GM18508 (cell line): Measurements from ENCODE around the gene MEF2C.

Source experiments
- ATAC-seq: cut with Tn5 transposase; IDR thresholded peaks from one replicate; pipeline ENCODE4 v1.9.1; 2021; ENCODE audit warnings: moderate number of reproducible peaks; ENCODE audit not compliant: insufficient read depth, unreplicated experiment

Gene MEF2C

GRCh38 chr5:88732862-88733261 is 150.1 kb downstream of the MEF2C start:
- no peak for ATAC-seq

- ATAC-seq = peak; percentile 47
Observed at GRCh38 chr5:88732181-88732633, 150.8 kb downstream of the MEF2C start.

- ATAC-seq = no peak
Observed at GRCh38 chr5:88729829-88730182, 153.2 kb downstream of the MEF2C start.

GRCh38 chr5:88729084-88729828 is 153.7 kb downstream of the MEF2C start:
- ATAC-seq = peak; percentile 23

- ATAC-seq = no peak
Observed at GRCh38 chr5:88727705-88728313, 155.2 kb downstream of the MEF2C start.

GRCh38 chr5:88725454-88725853 is 157.5 kb downstream of the MEF2C start:
- ATAC-seq = no peak

- no peak for ATAC-seq
Observed at GRCh38 chr5:88724201-88724600, 158.8 kb downstream of the MEF2C start.

- no peak for ATAC-seq
Observed at GRCh38 chr5:88722546-88723073, 160.4 kb downstream of the MEF2C start.

- no peak for ATAC-seq
Observed at GRCh38 chr5:88719434-88719833, 163.6 kb downstream of the MEF2C start.

- ATAC-seq = no peak
Observed at GRCh38 chr5:88718736-88719135, 164.2 kb downstream of the MEF2C start.

- ATAC-seq = no peak
Observed at GRCh38 chr5:88716101-88716500, 166.9 kb downstream of the MEF2C start.

- no peak for ATAC-seq
Observed at GRCh38 chr5:88715503-88715902, 167.5 kb downstream of the MEF2C start.

GRCh38 chr5:88713818-88714217 is 169.2 kb downstream of the MEF2C start:
- no peak for ATAC-seq

GRCh38 chr5:88708682-88709398 is 174.1 kb downstream of the MEF2C start:
- ATAC-seq = no peak

GRCh38 chr5:88708021-88708420 is 175.0 kb downstream of the MEF2C start:
- no peak for ATAC-seq

GRCh38 chr5:88707216-88707965 is 175.6 kb downstream of the MEF2C start:
- no peak for ATAC-seq

- no peak for ATAC-seq
Observed at GRCh38 chr5:88702332-88702731, 180.7 kb downstream of the MEF2C start.

GRCh38 chr5:88700121-88700520 is 182.9 kb downstream of the MEF2C start:
- ATAC-seq = no peak

GRCh38 chr5:88698290-88698689 is 184.7 kb downstream of the MEF2C start:
- no peak for ATAC-seq

- no peak for ATAC-seq
Observed at GRCh38 chr5:88696466-88696865, 186.5 kb downstream of the MEF2C start.
